Measurements from ENCODE around the gene PALD1. TPM values are rescaled to one million over a fixed set of nuclear protein-coding genes. Genes with fewer than 3 reads are reported as not detected.

Gene PALD1
- total RNA-seq, 3 donors from 2014 or later (not counting 1 experiment from before 2014, with no cell fraction given), result 0.21 TPM; not detected in 2

- H3K4me1 ChIP-seq (ENCODE audit: control insufficient read depth, insufficient read depth, low read length), result peaks cover 71% of the 10 kb centered on the region
- H3K27me3 ChIP-seq (ENCODE audit: control insufficient read depth, insufficient read depth, low read length), result no peaks in the 10 kb centered on the region
- Mint-ChIP-seq H3K36me3 (no peaks in the 10 kb centered on the region), H3K9me3 (no peaks in the 10 kb centered on the region), H3K27me3 (ENCODE audit: low read depth in 2 of 2) (no peaks in the 10 kb centered on the region), H3K4me3 (no peak overlapping the region), H3K27ac (peak overlapping the region in 1 of 2 donors; percentile 87), H3K4me1 (peaks cover 45 to 70% of the 10 kb centered on the region in 2 donors)
- no peak overlapping the region for H3K27ac ChIP-seq (ENCODE audit: low read length)
- H3K36me3 ChIP-seq (ENCODE audit: control insufficient read depth, insufficient read depth, low read length), result no peaks in the 10 kb centered on the region
- no peak for TF ChIP-seq CTCF (IDR thresholded peaks at IDR 0.05)
- intact Hi-C loops (cut with micrococcal nuclease), result no loop called here
- H3K9me3 ChIP-seq (ENCODE audit: control insufficient read depth, insufficient read depth, low read length), result no peaks in the 10 kb centered on the region
- H3K4me3 ChIP-seq (ENCODE audit: low read length), result no peak overlapping the region
- DNase-seq, result no peak
- ATAC-seq, result no peak
- 84% methylated on average over 13 of the region's 15 CpGs for WGBS (ENCODE audit: insufficient coverage)
Observed at GRCh38 chr10:70562036-70562755, 83.6 kb downstream of the PALD1 start.

GRCh38 chr10:70563230-70563629, 84.7 kb downstream of the PALD1 start:
- H3K4me1 Mint-ChIP-seq, result peaks cover 41 to 67% of the 10 kb centered on the region in 2 donors

GRCh38 chr10:70564113-70564725, 85.7 kb downstream of the PALD1 start:
- TF ChIP-seq CTCF (IDR thresholded peaks at IDR 0.05), result no peak
- Histone ChIP-seq H3K36me3 (ENCODE audit: control insufficient read depth, insufficient read depth, low read length) (no peaks in the 10 kb centered on the region), H3K4me1 (ENCODE audit: control insufficient read depth, insufficient read depth, low read length) (peaks cover 66% of the 10 kb centered on the region), H3K9me3 (ENCODE audit: control insufficient read depth, insufficient read depth, low read length) (no peaks in the 10 kb centered on the region), H3K4me3 (ENCODE audit: low read length) (no peak overlapping the region), H3K27me3 (ENCODE audit: control insufficient read depth, insufficient read depth, low read length) (no peaks in the 10 kb centered on the region), H3K27ac (ENCODE audit: low read length) (no peak overlapping the region)
- intact Hi-C loops (cut with micrococcal nuclease), result no loop called here
- Mint-ChIP-seq H3K9me3 (no peaks in the 10 kb centered on the region), H3K27me3 (ENCODE audit: low read depth in 2 of 2) (no peaks in the 10 kb centered on the region), H3K27ac (no peak overlapping the region), H3K4me3 (no peak overlapping the region), H3K4me1 (peaks cover 33 to 59% of the 10 kb centered on the region in 2 donors), H3K36me3 (no peaks in the 10 kb centered on the region)
- ATAC-seq (no peak), DNase-seq (no peak)
- WGBS (ENCODE audit: insufficient coverage), result 97% methylated on average over 21 of the region's 21 CpGs

More at GRCh38 chr10:70563230-70563629, 84.7 kb downstream of the PALD1 start:
- intact Hi-C loops (cut with micrococcal nuclease), result no loop called here
- no peaks in the 10 kb centered on the region for H3K36me3 Mint-ChIP-seq
- Histone ChIP-seq H3K4me3 (ENCODE audit: low read length) (no peak overlapping the region), H3K36me3 (ENCODE audit: control insufficient read depth, insufficient read depth, low read length) (no peaks in the 10 kb centered on the region), H3K27ac (ENCODE audit: low read length) (no peak overlapping the region), H3K27me3 (ENCODE audit: control insufficient read depth, insufficient read depth, low read length) (no peaks in the 10 kb centered on the region), H3K9me3 (ENCODE audit: control insufficient read depth, insufficient read depth, low read length) (no peaks in the 10 kb centered on the region), H3K4me1 (ENCODE audit: control insufficient read depth, insufficient read depth, low read length) (peaks cover 68% of the 10 kb centered on the region)
- WGBS (ENCODE audit: insufficient coverage), result 81% methylated on average over 7 of the region's 7 CpGs
- no peaks in the 10 kb centered on the region for H3K9me3 Mint-ChIP-seq
- H3K27ac Mint-ChIP-seq, result peak overlapping the region in 1 of 2 donors; percentile 51
- no peaks in the 10 kb centered on the region for H3K27me3 Mint-ChIP-seq (ENCODE audit: low read depth in 2 of 2)
- no peak for TF ChIP-seq CTCF (IDR thresholded peaks at IDR 0.05)
- DNase-seq (no peak), ATAC-seq (no peak)
- no peak overlapping the region for H3K4me3 Mint-ChIP-seq

Measured in natural killer cell (primary cell).